Measurements from ENCODE around the gene CYS1. TPM values are rescaled to one million over a fixed set of nuclear protein-coding genes. Genes with fewer than 3 reads are reported as not detected.
"Not testable (repeated sequence)": the region's sequence is repeated elsewhere in the genome, so short reads cannot be mapped to it uniquely, and the experiment has no call there.

The CYS1 gene
- total RNA-seq, result under 0.01 TPM in 1 of 2 replicates, not detected in the other

GRCh38 chr2:10079870-10080535 lies at the start of gene CYS1:
TSS of gene CYS1 (minus strand) at chr2:10080411. CDS start at chr2:10080223, 188 bp downstream.
- DNase-seq (ENCODE audit: low read depth in 2 of 2), result no peak

GRCh38 chr2:10129490-10129889 lies 49.3 kb upstream of the CYS1 start:
- DNase-seq (ENCODE audit: low read depth in 2 of 2), result no peak

GRCh38 chr2:10128420-10128819 lies 48.2 kb upstream of the CYS1 start:
- no peak for DNase-seq (ENCODE audit: low read depth in 2 of 2)

- peak in 1 of 2 donors; percentile 78 for DNase-seq (ENCODE audit: low read depth in 2 of 2)
Observed at GRCh38 chr2:10126632-10127026, 46.4 kb upstream of the CYS1 start.

- DNase-seq (ENCODE audit: low read depth in 2 of 2), result no peak
Observed at GRCh38 chr2:10125842-10126631, 45.8 kb upstream of the CYS1 start.

- DNase-seq (ENCODE audit: low read depth in 2 of 2), result peak; percentile 85 to 86
Observed at GRCh38 chr2:10124538-10125045, 44.4 kb upstream of the CYS1 start.

GRCh38 chr2:10123281-10123680 lies 43.1 kb upstream of the CYS1 start:
- no peak for DNase-seq (ENCODE audit: low read depth in 2 of 2)

- peak; percentile 90 to 92 for DNase-seq (ENCODE audit: low read depth in 2 of 2)
Observed at GRCh38 chr2:10122500-10123280, 42.5 kb upstream of the CYS1 start, which contains the start of gene RRM2. TSS of gene RRM2 (plus strand) at chr2:10122739. CDS start at chr2:10122799, 60 bp downstream.

- no peak for DNase-seq (ENCODE audit: low read depth in 2 of 2)
Observed at GRCh38 chr2:10120877-10121574, 40.8 kb upstream of the CYS1 start.

GRCh38 chr2:10120158-10120876 lies 40.1 kb upstream of the CYS1 start:
- DNase-seq (ENCODE audit: low read depth in 2 of 2), result peak; percentile 67 to 79

- DNase-seq (ENCODE audit: low read depth in 2 of 2), result no peak
Observed at GRCh38 chr2:10119601-10120157, 39.5 kb upstream of the CYS1 start.

GRCh38 chr2:10119027-10119325 lies 38.8 kb upstream of the CYS1 start:
- no peak for DNase-seq (ENCODE audit: low read depth in 2 of 2)

GRCh38 chr2:10109311-10109710 lies 29.1 kb upstream of the CYS1 start:
- no peak for DNase-seq (ENCODE audit: low read depth in 2 of 2)

GRCh38 chr2:10104906-10105305 lies 24.7 kb upstream of the CYS1 start:
- DNase-seq (ENCODE audit: low read depth in 2 of 2), result not testable (repeated sequence)

- DNase-seq (ENCODE audit: low read depth in 2 of 2), result no peak
Observed at GRCh38 chr2:10103179-10103578, 23.0 kb upstream of the CYS1 start.

GRCh38 chr2:10101491-10101890 lies 21.3 kb upstream of the CYS1 start:
- peak in 1 of 2 donors; percentile 31 for DNase-seq (ENCODE audit: low read depth in 2 of 2)

- DNase-seq (ENCODE audit: low read depth in 2 of 2), result peak; percentile 64 to 67
Observed at GRCh38 chr2:10097352-10098148, 17.3 kb upstream of the CYS1 start.

GRCh38 chr2:10096641-10097040 lies 16.4 kb upstream of the CYS1 start:
- no peak for DNase-seq (ENCODE audit: low read depth in 2 of 2)

- DNase-seq (ENCODE audit: low read depth in 2 of 2), result no peak
Observed at GRCh38 chr2:10095175-10095574, 15.0 kb upstream of the CYS1 start.
